HCT116 (cell line): ENCODE measurements around the gene BRSK2. TPM values are rescaled to one million over a fixed set of nuclear protein-coding genes. Genes with fewer than 3 reads are reported as not detected.

Experiments used
- ATAC-seq: fragments of 200-7000 bp; cut with Tn5 transposase; 2 replicates; pipeline ENCODE4 v1.9.1; 2020; ENCODE audit warnings: mild to moderate bottlenecking, moderate library complexity
- BruUV-seq: library from RNA; stranded (reverse); fragments of 400-500 nt; replicated peaks from 2 replicates; lab custom pipeline; 2021; lab: Mats Ljungman, UMichigan
- CTCF ChIA-PET: fragments of 300-600 bp; sonication (Branson Sonifier 250); formaldehyde crosslinking; loops from one replicate; lab custom pipeline; 2021; ENCODE audit warnings: antibody characterized with exemption; lab: Charles Lee
- POLR2A ChIA-PET: fragments of 300-600, 350-600 bp; sonication (Branson Sonifier 250); formaldehyde crosslinking; loops from one replicate; lab custom pipeline; 2021; ENCODE audit warnings: antibody characterized with exemption; lab: Charles Lee
- RAD21 ChIA-PET, 2 experiments: fragments of 300-600 bp; sonication (Branson Sonifier 250); formaldehyde crosslinking; loops; one replicate each; lab custom pipeline; 2023; ENCODE audit warnings: low total read pairs in 2 of 2; ENCODE audit not compliant: uncharacterized antibody in 2 of 2, unreplicated experiment in 2 of 2, low non-redundant PET in 1 of 2; lab: Charles Lee
- DNase-seq: peaks from one replicate; pipeline ENCODE4 v3.0.0-alpha.2; 2010; ENCODE audit warnings: low read depth, low spot score
- H2AFZ ChIP-seq: fragments of 200-600 bp; shearing (Covaris generic), sonication (generic); 2 replicates; pipeline ENCODE4 v1.6.1; 2017; ENCODE audit warnings: low read depth, mixed run types, mixed read lengths, antibody characterized with exemption, low read length; ENCODE audit not compliant: poor library complexity, severe bottlenecking
- H3K27ac ChIP-seq: 2 replicates; pipeline ENCODE4 v1.5.1; 2012; ENCODE audit warnings: low read depth, low read length
- H3K27me3 ChIP-seq: fragments of 200-600 bp; sonication (generic); 2 replicates; pipeline ENCODE4 v1.6.1; 2016; ENCODE audit warnings: mixed run types, low read length, mixed read lengths; ENCODE audit not compliant: insufficient read depth
- H3K36me3 ChIP-seq, 2 experiments: fragments of 200-500 bp in 1 of 2; fragments of 200-600 bp in 1 of 2; sonication (Bioruptor generic) in 1 of 2; sonication (generic) in 1 of 2; 2 replicates each; pipeline versions ENCODE4 v1.5.1 to v1.6.1; 2014 to 2016; ENCODE audit warnings: low read length in 2 of 2, inconsistent platforms in 1 of 2, mixed read lengths in 1 of 2, mixed run types in 1 of 2; ENCODE audit not compliant: insufficient read depth in 2 of 2, control insufficient read depth in 1 of 2
- H3K4me1 ChIP-seq, 2 experiments: fragments of 200-600 bp in 1 of 2; sonication (generic) in 1 of 2; 2 replicates each; pipeline versions ENCODE4 v1.5.1 to v1.6.1; 2012 to 2017; ENCODE audit warnings: low read length in 2 of 2, inconsistent platforms in 1 of 2, mild to moderate bottlenecking in 1 of 2, mixed read lengths in 1 of 2, mixed run types in 1 of 2, moderate library complexity in 1 of 2; ENCODE audit not compliant: insufficient read depth in 2 of 2, control insufficient read depth in 1 of 2
- H3K4me2 ChIP-seq: fragments of 200-600 bp; sonication (generic); 2 replicates; pipeline ENCODE4 v1.6.1; 2017; ENCODE audit warnings: mixed run types, low read length, mixed read lengths
- H3K4me3 ChIP-seq, 2 experiments: fragments of 200-600 bp in 1 of 2; sonication (generic) in 1 of 2; replicated peaks in 1 of 2; 2 replicates each; pipeline ENCODE4 v1.5.1; 2011 to 2016; ENCODE audit warnings: low read length in 2 of 2, control low read depth in 1 of 2, low read depth in 1 of 2, mild to moderate bottlenecking in 1 of 2, mixed read lengths in 1 of 2, mixed run types in 1 of 2
- H3K79me2 ChIP-seq: fragments of 200-600 bp; sonication (generic); 2 replicates; pipeline ENCODE4 v1.6.1; 2017; ENCODE audit warnings: mild to moderate bottlenecking, mixed run types, low read length, moderate library complexity, mixed read lengths; ENCODE audit not compliant: insufficient read depth
- H3K9ac ChIP-seq: fragments of 200-600 bp; sonication (generic); 2 replicates; pipeline ENCODE4 v1.6.1; 2016; ENCODE audit warnings: low read length, mixed read lengths
- H3K9me2 ChIP-seq: fragments of 200-600 bp; sonication (generic), shearing (Covaris generic); 2 replicates; pipeline ENCODE4 v1.6.1; 2017; ENCODE audit warnings: mixed run types, mild to moderate bottlenecking, moderate library complexity; ENCODE audit not compliant: insufficient read depth
- H3K9me3 ChIP-seq, 2 experiments: fragments of 200-500 bp in 1 of 2; fragments of 200-600 bp in 1 of 2; sonication (Bioruptor generic) in 1 of 2; sonication (generic) in 1 of 2; 2 replicates each; pipeline ENCODE4 v1.6.1; 2014 to 2017; ENCODE audit warnings: low read length in 2 of 2, mixed read lengths in 2 of 2, inconsistent platforms in 1 of 2, low read depth in 1 of 2, mild to moderate bottlenecking in 1 of 2, mixed run types in 1 of 2, moderate library complexity in 1 of 2; ENCODE audit not compliant: control insufficient read depth in 1 of 2, insufficient read depth in 1 of 2
- H4K20me1 ChIP-seq: fragments of 200-600 bp; sonication (generic), shearing (Covaris generic); 2 replicates; pipeline ENCODE4 v1.6.1; 2017; ENCODE audit warnings: mixed run types, mild to moderate bottlenecking, moderate library complexity; ENCODE audit not compliant: insufficient read depth
- EGR1 ChIP-seq: IDR thresholded peaks from 2 replicates; pipeline ENCODE4 v1.6.1; 2012; ENCODE audit warnings: low read depth
- ELF1 ChIP-seq: IDR thresholded peaks from 2 replicates; pipeline ENCODE4 v1.6.1; 2012; ENCODE audit warnings: low read depth, borderline replicate concordance
- EZH2phosphoT487 ChIP-seq: fragments of 200-600 bp; IDR thresholded peaks from 2 replicates; pipeline ENCODE4 v1.6.1; 2018; ENCODE audit warnings: antibody characterized with exemption, borderline replicate concordance
- MAX ChIP-seq: IDR thresholded peaks from 2 replicates; pipeline ENCODE4 v1.6.1; 2012
- POLR2A ChIP-seq: IDR thresholded peaks from 2 replicates; pipeline ENCODE4 v1.7.0; 2011; ENCODE audit warnings: borderline replicate concordance; ENCODE audit not compliant: insufficient read depth, insufficient read length; ENCODE audit errors: extremely low read depth
- POLR2AphosphoS5 ChIP-seq: IDR thresholded peaks from 2 replicates; pipeline ENCODE4 v1.6.1; 2011; ENCODE audit warnings: mild to moderate bottlenecking, low read depth, low read length, moderate library complexity
- RAD21 ChIP-seq: IDR thresholded peaks from 2 replicates; pipeline ENCODE4 v1.6.1; 2012; ENCODE audit warnings: low read depth, mild to moderate bottlenecking
- REST ChIP-seq: IDR thresholded peaks from 2 replicates; pipeline ENCODE4 v1.6.1; 2012; ENCODE audit warnings: low read depth
- SIN3A ChIP-seq: IDR thresholded peaks from 2 replicates; pipeline ENCODE4 v1.6.1; 2012; ENCODE audit warnings: low read depth
- SRF ChIP-seq: IDR thresholded peaks from 2 replicates; pipeline ENCODE4 v1.6.1; 2012; ENCODE audit warnings: low read depth
- TCF7L2 ChIP-seq: IDR thresholded peaks from 2 replicates; pipeline ENCODE4 v1.7.0; 2011; ENCODE audit warnings: borderline replicate concordance, inconsistent platforms; ENCODE audit not compliant: insufficient read depth, insufficient read length; ENCODE audit errors: extremely low read depth
- YY1 ChIP-seq: IDR thresholded peaks from 2 replicates; pipeline ENCODE4 v1.6.1; 2011; ENCODE audit warnings: low read length, low read depth, moderate library complexity, mild to moderate bottlenecking; ENCODE audit not compliant: insufficient replicate concordance; ENCODE audit errors: extremely low read depth
- ZBTB33 ChIP-seq: IDR thresholded peaks from 2 replicates; pipeline ENCODE4 v1.6.1; 2011; ENCODE audit warnings: mild to moderate bottlenecking, low read length, moderate library complexity; ENCODE audit not compliant: insufficient replicate concordance; ENCODE audit errors: extremely low read depth
- ZNF274 ChIP-seq: fragments of 200-500 bp; sonication (Bioruptor generic); IDR thresholded peaks from 2 replicates; pipeline ENCODE4 v1.6.1; 2014; ENCODE audit warnings: mild to moderate bottlenecking, low read depth, low read length, inconsistent platforms
- intact Hi-C: fragments of 100-400 bp; cut with micrococcal nuclease; formaldehyde crosslinking; loops from 2 replicates; pipeline ENCODE4 v1.10.0; 2022
- total RNA-seq: library from RNA; stranded (reverse); gene quantifications from one replicate; pipeline ENCODE4 v1.2.1, GENCODE V29; 2021; ENCODE audit not compliant: unreplicated experiment

The BRSK2 gene
- total RNA-seq, 1 experiment from 2014 or later, result 14.0 TPM

GRCh38 chr11:1359556-1359955 lies 30.2 kb upstream of the BRSK2 start:
- H3K27me3 ChIP-seq, result 0 out of 2 replicates have a peak, but pooled peaks cover 4% of the 10 kb centered on the region
- H3K4me2 ChIP-seq, result no peak overlapping the region
- H3K36me3 ChIP-seq, result no peaks in the 10 kb centered on the region
- H3K79me2 ChIP-seq, result no peaks in the 10 kb centered on the region
- ChIA-PET RAD21 (no interaction called here), CTCF (no interaction called here), POLR2A (no interaction called here)
- no TSS peak for BruUV-seq
- no peaks in the 10 kb centered on the region for H4K20me1 ChIP-seq
- H3K9ac ChIP-seq, result no peak overlapping the region
- intact Hi-C loops, result no loop called here
- DNase-seq, result no peak
- no peaks in the 10 kb centered on the region for H3K9me2 ChIP-seq
- H3K9me3 ChIP-seq, result no peaks in the 10 kb centered on the region
- ATAC-seq, result no peak
- no peak overlapping the region for H3K4me3 ChIP-seq
- H3K27ac ChIP-seq, result no peak overlapping the region
- no peaks in the 10 kb centered on the region for H3K4me1 ChIP-seq
- H2AFZ ChIP-seq, result no peak overlapping the region
- TF ChIP-seq RAD21 (no peak), POLR2A (no peak), EZH2phosphoT487 (no peak), TCF7L2 (no peak), ZNF274 (no peak), EGR1 (no peak), POLR2AphosphoS5 (no peak), SRF (no peak)

- Histone ChIP-seq H3K4me1 (no peaks in the 10 kb centered on the region), H3K9me2 (no peaks in the 10 kb centered on the region), H3K4me2 (no peak overlapping the region), H4K20me1 (no peaks in the 10 kb centered on the region), H2AFZ (no peak overlapping the region), H3K9ac (no peak overlapping the region), H3K4me3 (no peak overlapping the region), H3K36me3 (no peaks in the 10 kb centered on the region), H3K79me2 (no peaks in the 10 kb centered on the region), H3K27ac (no peak overlapping the region), H3K9me3 (peaks cover 0 to 2% of the 10 kb centered on the region in 2 experiments; a peak in 1 of 4 replicates), H3K27me3 (0 out of 2 replicates have a peak, but pooled peaks cover 4% of the 10 kb centered on the region)
- intact Hi-C loops, result no loop called here
- BruUV-seq, result no TSS peak
- DNase-seq, result no peak
- RAD21 ChIA-PET, result no interaction called here
- CTCF ChIA-PET, result no interaction called here
- POLR2A ChIA-PET, result no interaction called here
- no peak for ATAC-seq
- TF ChIP-seq ZBTB33 (no peak), RAD21 (no peak), YY1 (no peak), MAX (no peak), ELF1 (no peak), SRF (no peak), SIN3A (no peak), REST (no peak)
Measured at GRCh38 chr11:1360181-1360834, 29.4 kb upstream of the BRSK2 start.
